Measurements from ENCODE around the gene NGDN. TPM values are rescaled to one million over a fixed set of nuclear protein-coding genes. Genes with fewer than 3 reads are reported as not detected.

NGDN gene
- total and polyA plus RNA-seq, 2 donors (not counting 3 experiments of a cell fraction or from before 2014, with no cell fraction given) = 25.6 to 36.5 TPM

DNA sequence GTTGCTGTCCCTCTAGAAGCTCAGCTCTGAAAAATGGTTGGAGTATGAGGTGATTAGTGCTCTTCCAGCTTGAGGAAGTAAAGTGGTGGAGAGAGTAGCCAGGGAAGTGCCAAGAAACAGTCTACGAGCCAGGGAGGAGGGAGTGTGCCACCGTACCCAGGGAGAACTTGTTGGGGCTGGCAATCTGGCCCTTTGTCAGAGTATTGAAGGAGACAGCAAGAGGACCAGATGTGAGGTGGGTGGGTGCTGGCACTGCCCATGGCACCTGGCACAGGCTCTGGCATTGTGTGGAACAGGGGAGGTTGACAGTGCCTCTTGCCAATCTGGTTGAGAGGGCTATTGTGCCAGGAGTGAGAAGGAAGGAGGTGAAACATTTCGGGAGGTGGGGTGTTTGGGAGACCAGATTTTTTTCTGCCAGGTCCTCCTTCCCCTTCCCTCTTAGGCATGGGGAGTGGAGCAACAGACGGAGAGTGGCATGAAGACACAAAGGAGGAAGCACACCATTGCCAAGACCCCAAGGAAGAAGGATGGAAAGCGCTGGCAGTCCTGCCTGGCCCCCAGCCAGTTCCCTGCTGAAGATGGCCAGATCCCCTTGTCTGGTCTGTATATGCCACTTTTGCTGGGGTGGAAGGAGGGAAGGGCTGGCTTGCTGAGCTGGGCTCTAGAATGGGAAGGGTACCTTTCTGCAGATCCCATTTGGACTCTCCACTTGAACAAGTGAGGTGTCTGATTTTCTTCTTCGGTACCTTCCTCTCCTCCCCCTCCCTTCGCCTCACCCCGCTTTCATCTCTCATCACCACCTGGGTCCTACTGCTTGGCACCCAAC is 44.5 kb downstream of the NGDN start:
- intact Hi-C loops (cut with micrococcal nuclease) (no loop called here), dilution Hi-C loops (cut with MboI; ENCODE audit: extremely low pct_ligation_motif_present, low sequenced_read_pairs) (no loop called here)
- no peak overlapping the region for H3K4me2 ChIP-seq (ENCODE audit: insufficient read depth, low read length)
- H2AFZ ChIP-seq (ENCODE audit: low read depth, low read length) = no peak overlapping the region
- no peaks in the 10 kb centered on the region for H4K20me1 ChIP-seq (replicated peaks; ENCODE audit: control insufficient read depth, extremely low read depth, insufficient read depth, low read length)
- no peak overlapping the region for H3K4me3 ChIP-seq (replicated peaks in 1 of 3; ENCODE audit: insufficient read depth in 1 of 3, low read depth in 1 of 3, low read length in 3 of 3)
- no TSS peak for BruUV-seq (replicated peaks)
- H3K4me1 ChIP-seq (ENCODE audit: control insufficient read depth, extremely low read depth, insufficient read depth, low read length) = no peaks in the 10 kb centered on the region
- no peak for DNase-seq (ENCODE audit: low read depth, low spot score)
- no peaks in the 10 kb centered on the region for H3K9me3 ChIP-seq (replicated peaks; ENCODE audit: control insufficient read depth, insufficient read depth, low read length)
- POLR2A ChIA-PET = no interaction called here
- H3K27ac ChIP-seq (ENCODE audit: insufficient read depth, low read depth, low read length) = no peak overlapping the region
- TF ChIP-seq JUN (IDR thresholded peaks at IDR 0.05; ENCODE audit: borderline replicate concordance, insufficient read depth, insufficient read length, low read depth) = no peak
- TF ChIP-seq MYC (IDR thresholded peaks at IDR 0.05; ENCODE audit: low read depth, low read length) = no peak
- TF ChIP-seq POLR2AphosphoS5 (IDR thresholded peaks at IDR 0.05; ENCODE audit: insufficient read depth, low read depth, low read length) = no peak
- TF ChIP-seq GATA2 (IDR thresholded peaks at IDR 0.05; ENCODE audit: insufficient read depth, insufficient read length, low read depth, low read length) = no peak
- TF ChIP-seq FOS (IDR thresholded peaks at IDR 0.05; ENCODE audit: borderline replicate concordance, insufficient read depth, low read length) = no peak
- TF ChIP-seq EZH2 (IDR thresholded peaks at IDR 0.05; ENCODE audit: borderline replicate concordance, low read depth, low read length, severe bottlenecking) = no peak
- no peak for TF ChIP-seq CTCF (IDR thresholded peaks at IDR 0.05; ENCODE audit: extremely low read depth in 1 of 2, insufficient read depth in 1 of 2, low read depth in 1 of 2, low read length in 2 of 2)
- TF ChIP-seq, protein P1, sequence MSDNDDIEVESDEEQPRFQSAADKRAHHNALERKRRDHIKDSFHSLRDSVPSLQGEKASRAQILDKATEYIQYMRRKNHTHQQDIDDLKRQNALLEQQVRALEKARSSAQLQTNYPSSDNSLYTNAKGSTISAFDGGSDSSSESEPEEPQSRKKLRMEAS (IDR thresholded peaks at IDR 0.05; ENCODE audit: insufficient read depth, insufficient read length) = no peak
- no peak for TF ChIP-seq POLR2A (IDR thresholded peaks at IDR 0.05; ENCODE audit: low read depth, low read length)
- H3K79me2 ChIP-seq (ENCODE audit: control insufficient read depth, insufficient read depth, low read length) = no peaks in the 10 kb centered on the region
- H3K27me3 ChIP-seq (ENCODE audit: control insufficient read depth in 2 of 2, insufficient read depth in 2 of 2, low read length in 2 of 2) = no peaks in the 10 kb centered on the region
- H3K9me1 ChIP-seq (replicated peaks; ENCODE audit: control insufficient read depth, extremely low read depth, insufficient read depth, low read length) = no peaks in the 10 kb centered on the region
- CTCF ChIA-PET = no interaction called here
- no peaks in the 10 kb centered on the region for H3K36me3 ChIP-seq (ENCODE audit: control insufficient read depth in 2 of 2, extremely low read depth in 1 of 2, insufficient read depth in 2 of 2, low read length in 2 of 2)
- no peak for FAIRE-seq
- H3K9ac ChIP-seq (replicated peaks; ENCODE audit: extremely low read depth, insufficient read depth, low read length) = no peak overlapping the region
